Measurements from ENCODE around the gene FBXL20. TPM values are rescaled to one million over a fixed set of nuclear protein-coding genes. Genes with fewer than 3 reads are reported as not detected.

The FBXL20 gene
- total and polyA plus RNA-seq, 2 donors (not counting 3 experiments of a cell fraction or from before 2014, with no cell fraction given) = 4.6 to 18.0 TPM

DNA sequence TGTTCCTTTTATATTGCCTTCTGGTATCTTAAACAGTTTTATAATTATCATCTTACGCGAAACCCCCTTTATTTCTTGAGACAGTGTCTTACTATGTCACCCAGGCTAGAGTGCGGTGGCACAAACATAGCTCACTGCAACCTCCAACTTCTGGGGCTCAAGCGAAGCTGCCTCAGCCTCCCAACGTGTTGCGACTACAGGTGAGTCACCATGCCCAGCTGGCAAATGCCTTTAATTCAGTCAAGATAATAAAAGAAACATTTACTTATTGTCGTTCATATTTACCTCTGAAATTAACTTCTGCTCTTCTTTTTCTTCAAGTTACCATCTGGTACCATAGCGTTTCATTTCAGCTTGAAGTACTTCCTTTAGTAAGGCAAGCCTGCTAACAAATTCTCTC is 43.9 kb downstream of the FBXL20 start:
- no peaks in the 10 kb centered on the region for H3K27me3 ChIP-seq (ENCODE audit: control insufficient read depth in 2 of 2, insufficient read depth in 2 of 2, low read length in 2 of 2)
- no peaks in the 10 kb centered on the region for H3K79me2 ChIP-seq (ENCODE audit: control insufficient read depth, insufficient read depth, low read length)
- H3K36me3 ChIP-seq (ENCODE audit: control insufficient read depth in 2 of 2, extremely low read depth in 1 of 2, insufficient read depth in 2 of 2, low read length in 2 of 2) = no peaks in the 10 kb centered on the region
- no peak overlapping the region for H2AFZ ChIP-seq (ENCODE audit: low read depth, low read length)
- DNase-seq (ENCODE audit: low read depth, low spot score) (no peak), FAIRE-seq (no peak)
- no TSS peak for BruUV-seq (replicated peaks)
- no peak overlapping the region for H3K27ac ChIP-seq (ENCODE audit: insufficient read depth, low read depth, low read length)
- no peaks in the 10 kb centered on the region for H3K9me1 ChIP-seq (replicated peaks; ENCODE audit: control insufficient read depth, extremely low read depth, insufficient read depth, low read length)
- H4K20me1 ChIP-seq (replicated peaks; ENCODE audit: control insufficient read depth, extremely low read depth, insufficient read depth, low read length) = peaks cover 4% of the 10 kb centered on the region
- CTCF ChIA-PET = interaction anchor here (0.5 kb wide), 1 partner anchor 14 kb away, joined by 3 read pairs; no protein-coding TSS in a partner anchor
- intact Hi-C loops (cut with micrococcal nuclease) = no loop called here
- TF ChIP-seq, protein P1, sequence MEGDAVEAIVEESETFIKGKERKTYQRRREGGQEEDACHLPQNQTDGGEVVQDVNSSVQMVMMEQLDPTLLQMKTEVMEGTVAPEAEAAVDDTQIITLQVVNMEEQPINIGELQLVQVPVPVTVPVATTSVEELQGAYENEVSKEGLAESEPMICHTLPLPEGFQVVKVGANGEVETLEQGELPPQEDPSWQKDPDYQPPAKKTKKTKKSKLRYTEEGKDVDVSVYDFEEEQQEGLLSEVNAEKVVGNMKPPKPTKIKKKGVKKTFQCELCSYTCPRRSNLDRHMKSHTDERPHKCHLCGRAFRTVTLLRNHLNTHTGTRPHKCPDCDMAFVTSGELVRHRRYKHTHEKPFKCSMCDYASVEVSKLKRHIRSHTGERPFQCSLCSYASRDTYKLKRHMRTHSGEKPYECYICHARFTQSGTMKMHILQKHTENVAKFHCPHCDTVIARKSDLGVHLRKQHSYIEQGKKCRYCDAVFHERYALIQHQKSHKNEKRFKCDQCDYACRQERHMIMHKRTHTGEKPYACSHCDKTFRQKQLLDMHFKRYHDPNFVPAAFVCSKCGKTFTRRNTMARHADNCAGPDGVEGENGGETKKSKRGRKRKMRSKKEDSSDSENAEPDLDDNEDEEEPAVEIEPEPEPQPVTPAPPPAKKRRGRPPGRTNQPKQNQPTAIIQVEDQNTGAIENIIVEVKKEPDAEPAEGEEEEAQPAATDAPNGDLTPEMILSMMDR (IDR thresholded peaks at IDR 0.05; ENCODE audit: extremely low read depth in 1 of 2, insufficient read depth in 1 of 2, low read depth in 1 of 2, low read length in 2 of 2) = no peak
- TF ChIP-seq EZH2 (IDR thresholded peaks at IDR 0.05; ENCODE audit: borderline replicate concordance, low read depth, low read length, severe bottlenecking) = no peak
- TF ChIP-seq FOS (IDR thresholded peaks at IDR 0.05; ENCODE audit: borderline replicate concordance, insufficient read depth, low read length) = no peak
- no peak for TF ChIP-seq POLR2A (IDR thresholded peaks at IDR 0.05; ENCODE audit: low read depth, low read length)
- TF ChIP-seq GATA2 (IDR thresholded peaks at IDR 0.05; ENCODE audit: insufficient read depth, insufficient read length, low read depth, low read length) = no peak
- TF ChIP-seq, protein P2, sequence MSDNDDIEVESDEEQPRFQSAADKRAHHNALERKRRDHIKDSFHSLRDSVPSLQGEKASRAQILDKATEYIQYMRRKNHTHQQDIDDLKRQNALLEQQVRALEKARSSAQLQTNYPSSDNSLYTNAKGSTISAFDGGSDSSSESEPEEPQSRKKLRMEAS (IDR thresholded peaks at IDR 0.05; ENCODE audit: insufficient read depth, insufficient read length) = no peak
- TF ChIP-seq JUN (IDR thresholded peaks at IDR 0.05; ENCODE audit: borderline replicate concordance, insufficient read depth, insufficient read length, low read depth) = no peak
- no peak for TF ChIP-seq MYC (IDR thresholded peaks at IDR 0.05; ENCODE audit: low read depth, low read length)
- no peak for TF ChIP-seq POLR2AphosphoS5 (IDR thresholded peaks at IDR 0.05; ENCODE audit: insufficient read depth, low read depth, low read length)
- H3K4me2 ChIP-seq (ENCODE audit: insufficient read depth, low read length) = no peak overlapping the region
- dilution Hi-C loops (cut with MboI; ENCODE audit: extremely low pct_ligation_motif_present, low sequenced_read_pairs) = no loop called here
- H3K9ac ChIP-seq (replicated peaks; ENCODE audit: extremely low read depth, insufficient read depth, low read length) = no peak overlapping the region
- no peaks in the 10 kb centered on the region for H3K9me3 ChIP-seq (replicated peaks; ENCODE audit: control insufficient read depth, insufficient read depth, low read length)
- POLR2A ChIA-PET = no interaction called here
- no peak overlapping the region for H3K4me3 ChIP-seq (replicated peaks in 1 of 3; ENCODE audit: insufficient read depth in 1 of 3, low read depth in 1 of 3, low read length in 3 of 3)
- no peaks in the 10 kb centered on the region for H3K4me1 ChIP-seq (ENCODE audit: control insufficient read depth, extremely low read depth, insufficient read depth, low read length)

Measured in endothelial cell of umbilical vein (primary cell).